HCT116 (cell line): ENCODE results near the gene ARHGEF11.

Experiments
- EZH2 ChIP-seq: fragments of 200-600 bp; sonication (generic); IDR thresholded peaks from 2 replicates; pipeline ENCODE4 v1.6.1; 2017; ENCODE audit warnings: antibody characterized with exemption, mixed run types
- POLR2A ChIP-seq: IDR thresholded peaks from 2 replicates; pipeline ENCODE4 v1.7.0; 2011; ENCODE audit warnings: borderline replicate concordance; ENCODE audit not compliant: insufficient read depth, insufficient read length; ENCODE audit errors: extremely low read depth
- SIN3A ChIP-seq: IDR thresholded peaks from 2 replicates; pipeline ENCODE4 v1.6.1; 2012; ENCODE audit warnings: low read depth
- TCF7L2 ChIP-seq: IDR thresholded peaks from 2 replicates; pipeline ENCODE4 v1.7.0; 2011; ENCODE audit warnings: borderline replicate concordance, inconsistent platforms; ENCODE audit not compliant: insufficient read depth, insufficient read length; ENCODE audit errors: extremely low read depth
- ZFX ChIP-seq: fragments of 450-650 bp; IDR thresholded peaks from 2 replicates; pipeline ENCODE4 v1.6.1; 2017
- TF ChIP-seq, protein P1 (sequence below): IDR thresholded peaks from 2 replicates; pipeline ENCODE4 v1.6.1; 2012
- TF ChIP-seq, protein P2 (sequence below), 3 experiments: fragments of 200-600 bp in 1 of 3; sonication (generic) in 1 of 3; IDR thresholded peaks in 2 of 3; conservative IDR thresholded peaks in 1 of 3; 2 replicates each; pipeline ENCODE4 v1.5.1; 2012 to 2017; ENCODE audit warnings: low read depth in 2 of 3, low read length in 2 of 3, antibody characterized with exemption in 1 of 3, borderline replicate concordance in 1 of 3, control low read depth in 1 of 3, mild to moderate bottlenecking in 1 of 3, mixed read lengths in 1 of 3, mixed run types in 1 of 3, moderate library complexity in 1 of 3; ENCODE audit not compliant: insufficient read depth in 1 of 3
- TF ChIP-seq, protein P3 (sequence below): IDR thresholded peaks from 2 replicates; pipeline ENCODE4 v1.6.1; 2012
- TF ChIP-seq, protein P4 (sequence below): IDR thresholded peaks from 2 replicates; pipeline ENCODE4 v1.6.1; 2012; ENCODE audit warnings: low read depth

DNA sequence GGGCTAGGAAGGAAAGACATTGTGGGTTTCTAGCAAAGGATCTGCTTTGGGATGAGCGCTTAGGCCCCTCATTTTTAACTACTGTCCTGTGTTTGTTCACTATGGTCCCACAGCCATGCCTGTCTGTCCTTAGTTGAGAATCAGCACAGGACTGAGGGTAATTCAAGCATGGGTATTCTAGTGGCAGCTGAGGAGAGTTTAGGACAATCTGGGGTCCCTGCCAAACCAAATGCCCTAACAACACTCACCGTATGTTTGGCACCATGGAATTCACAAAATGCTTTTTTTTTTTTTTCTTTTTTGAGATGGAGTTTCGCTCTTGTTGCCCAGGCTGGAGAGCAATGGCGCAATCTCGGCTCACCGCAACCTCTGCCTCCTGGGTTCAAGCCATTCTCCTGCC is 10.4 kb downstream of the ARHGEF11 start:
- TF ChIP-seq, protein P1, sequence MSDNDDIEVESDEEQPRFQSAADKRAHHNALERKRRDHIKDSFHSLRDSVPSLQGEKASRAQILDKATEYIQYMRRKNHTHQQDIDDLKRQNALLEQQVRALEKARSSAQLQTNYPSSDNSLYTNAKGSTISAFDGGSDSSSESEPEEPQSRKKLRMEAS, result no peak
- TF ChIP-seq, protein P2, sequence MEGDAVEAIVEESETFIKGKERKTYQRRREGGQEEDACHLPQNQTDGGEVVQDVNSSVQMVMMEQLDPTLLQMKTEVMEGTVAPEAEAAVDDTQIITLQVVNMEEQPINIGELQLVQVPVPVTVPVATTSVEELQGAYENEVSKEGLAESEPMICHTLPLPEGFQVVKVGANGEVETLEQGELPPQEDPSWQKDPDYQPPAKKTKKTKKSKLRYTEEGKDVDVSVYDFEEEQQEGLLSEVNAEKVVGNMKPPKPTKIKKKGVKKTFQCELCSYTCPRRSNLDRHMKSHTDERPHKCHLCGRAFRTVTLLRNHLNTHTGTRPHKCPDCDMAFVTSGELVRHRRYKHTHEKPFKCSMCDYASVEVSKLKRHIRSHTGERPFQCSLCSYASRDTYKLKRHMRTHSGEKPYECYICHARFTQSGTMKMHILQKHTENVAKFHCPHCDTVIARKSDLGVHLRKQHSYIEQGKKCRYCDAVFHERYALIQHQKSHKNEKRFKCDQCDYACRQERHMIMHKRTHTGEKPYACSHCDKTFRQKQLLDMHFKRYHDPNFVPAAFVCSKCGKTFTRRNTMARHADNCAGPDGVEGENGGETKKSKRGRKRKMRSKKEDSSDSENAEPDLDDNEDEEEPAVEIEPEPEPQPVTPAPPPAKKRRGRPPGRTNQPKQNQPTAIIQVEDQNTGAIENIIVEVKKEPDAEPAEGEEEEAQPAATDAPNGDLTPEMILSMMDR (IDR thresholded peaks at IDR 0.05 in 2 of 3, conservative IDR thresholded peaks at IDR 0.05 in 1 of 3; ENCODE audit: borderline replicate concordance in 1 of 3, insufficient read depth in 1 of 3, low read depth in 2 of 3, low read length in 2 of 3), result no peak
- TF ChIP-seq POLR2A, result no peak
- TF ChIP-seq, protein P3, sequence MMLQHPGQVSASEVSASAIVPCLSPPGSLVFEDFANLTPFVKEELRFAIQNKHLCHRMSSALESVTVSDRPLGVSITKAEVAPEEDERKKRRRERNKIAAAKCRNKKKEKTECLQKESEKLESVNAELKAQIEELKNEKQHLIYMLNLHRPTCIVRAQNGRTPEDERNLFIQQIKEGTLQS, result no peak
- TF ChIP-seq TCF7L2, result no peak
- no peak for TF ChIP-seq SIN3A
- TF ChIP-seq ZFX, result no peak
- no peak for TF ChIP-seq EZH2
- TF ChIP-seq, protein P4, sequence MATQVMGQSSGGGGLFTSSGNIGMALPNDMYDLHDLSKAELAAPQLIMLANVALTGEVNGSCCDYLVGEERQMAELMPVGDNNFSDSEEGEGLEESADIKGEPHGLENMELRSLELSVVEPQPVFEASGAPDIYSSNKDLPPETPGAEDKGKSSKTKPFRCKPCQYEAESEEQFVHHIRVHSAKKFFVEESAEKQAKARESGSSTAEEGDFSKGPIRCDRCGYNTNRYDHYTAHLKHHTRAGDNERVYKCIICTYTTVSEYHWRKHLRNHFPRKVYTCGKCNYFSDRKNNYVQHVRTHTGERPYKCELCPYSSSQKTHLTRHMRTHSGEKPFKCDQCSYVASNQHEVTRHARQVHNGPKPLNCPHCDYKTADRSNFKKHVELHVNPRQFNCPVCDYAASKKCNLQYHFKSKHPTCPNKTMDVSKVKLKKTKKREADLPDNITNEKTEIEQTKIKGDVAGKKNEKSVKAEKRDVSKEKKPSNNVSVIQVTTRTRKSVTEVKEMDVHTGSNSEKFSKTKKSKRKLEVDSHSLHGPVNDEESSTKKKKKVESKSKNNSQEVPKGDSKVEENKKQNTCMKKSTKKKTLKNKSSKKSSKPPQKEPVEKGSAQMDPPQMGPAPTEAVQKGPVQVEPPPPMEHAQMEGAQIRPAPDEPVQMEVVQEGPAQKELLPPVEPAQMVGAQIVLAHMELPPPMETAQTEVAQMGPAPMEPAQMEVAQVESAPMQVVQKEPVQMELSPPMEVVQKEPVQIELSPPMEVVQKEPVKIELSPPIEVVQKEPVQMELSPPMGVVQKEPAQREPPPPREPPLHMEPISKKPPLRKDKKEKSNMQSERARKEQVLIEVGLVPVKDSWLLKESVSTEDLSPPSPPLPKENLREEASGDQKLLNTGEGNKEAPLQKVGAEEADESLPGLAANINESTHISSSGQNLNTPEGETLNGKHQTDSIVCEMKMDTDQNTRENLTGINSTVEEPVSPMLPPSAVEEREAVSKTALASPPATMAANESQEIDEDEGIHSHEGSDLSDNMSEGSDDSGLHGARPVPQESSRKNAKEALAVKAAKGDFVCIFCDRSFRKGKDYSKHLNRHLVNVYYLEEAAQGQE, result no peak
